ENCODE measurements around the gene MACF1.

MACF1 gene

GRCh38 chr1:39262802-39263201, 58.3 kb downstream of the MACF1 start:
- H3K4me1 ChIP-seq (ENCODE audit: control insufficient read depth, insufficient read depth, low read length): peaks cover 10% of the 10 kb centered on the region

GRCh38 chr1:39266269-39266668, 61.8 kb downstream of the MACF1 start:
- no peak overlapping the region for H3K4me3 ChIP-seq (ENCODE audit: insufficient read depth, low read depth, low read length)
- no peaks in the 10 kb centered on the region for H3K36me3 ChIP-seq (ENCODE audit: control insufficient read depth, insufficient read depth, low read length)
- peaks cover 37% of the 10 kb centered on the region for H3K4me1 ChIP-seq (ENCODE audit: control insufficient read depth, insufficient read depth, low read length)
- no peaks in the 10 kb centered on the region for H3K9me3 ChIP-seq (ENCODE audit: control insufficient read depth, low read length)
- no peaks in the 10 kb centered on the region for H3K27me3 ChIP-seq (ENCODE audit: control insufficient read depth, insufficient read depth, low read length, poor library complexity, severe bottlenecking)
- 29 to 53% methylated on average over 1 of the region's 1 CpG for WGBS, 2 experiments
- no peak overlapping the region for H3K27ac ChIP-seq (ENCODE audit: insufficient read depth, low read depth, low read length, poor library complexity, severe bottlenecking)

More at GRCh38 chr1:39262802-39263201, 58.3 kb downstream of the MACF1 start:
- H3K27me3 ChIP-seq (ENCODE audit: control insufficient read depth, insufficient read depth, low read length, poor library complexity, severe bottlenecking): no peaks in the 10 kb centered on the region
- WGBS, 2 experiments: 86 to 89% methylated on average over 4 of the region's 4 CpGs
- no peak overlapping the region for H3K4me3 ChIP-seq (ENCODE audit: insufficient read depth, low read depth, low read length)
- H3K27ac ChIP-seq (ENCODE audit: insufficient read depth, low read depth, low read length, poor library complexity, severe bottlenecking): no peak overlapping the region
- H3K36me3 ChIP-seq (ENCODE audit: control insufficient read depth, insufficient read depth, low read length): no peaks in the 10 kb centered on the region
- no peaks in the 10 kb centered on the region for H3K9me3 ChIP-seq (ENCODE audit: control insufficient read depth, low read length)

GRCh38 chr1:39266792-39267191, 62.3 kb downstream of the MACF1 start:
- Histone ChIP-seq H3K4me3 (ENCODE audit: insufficient read depth, low read depth, low read length) (no peak overlapping the region), H3K36me3 (ENCODE audit: control insufficient read depth, insufficient read depth, low read length) (no peaks in the 10 kb centered on the region), H3K9me3 (ENCODE audit: control insufficient read depth, low read length) (no peaks in the 10 kb centered on the region), H3K27ac (ENCODE audit: insufficient read depth, low read depth, low read length, poor library complexity, severe bottlenecking) (no peak overlapping the region), H3K4me1 (ENCODE audit: control insufficient read depth, insufficient read depth, low read length) (peaks cover 37% of the 10 kb centered on the region), H3K27me3 (ENCODE audit: control insufficient read depth, insufficient read depth, low read length, poor library complexity, severe bottlenecking) (no peaks in the 10 kb centered on the region)
- WGBS, 2 experiments: 84 to 94% methylated on average over 1 of the region's 1 CpG

- peak overlapping the region; percentile 47 for H3K27ac ChIP-seq (ENCODE audit: insufficient read depth, low read depth, low read length, poor library complexity, severe bottlenecking)
- no peaks in the 10 kb centered on the region for H3K27me3 ChIP-seq (ENCODE audit: control insufficient read depth, insufficient read depth, low read length, poor library complexity, severe bottlenecking)
- H3K9me3 ChIP-seq (ENCODE audit: control insufficient read depth, low read length): no peaks in the 10 kb centered on the region
- 21 to 24% methylated on average over 8 of the region's 8 CpGs for WGBS, 2 experiments
- H3K36me3 ChIP-seq (ENCODE audit: control insufficient read depth, insufficient read depth, low read length): no peaks in the 10 kb centered on the region
- H3K4me3 ChIP-seq (ENCODE audit: insufficient read depth, low read depth, low read length): peak overlapping the region; percentile 2
- H3K4me1 ChIP-seq (ENCODE audit: control insufficient read depth, insufficient read depth, low read length): peaks cover 37% of the 10 kb centered on the region
Observed at GRCh38 chr1:39268112-39268581, 63.7 kb downstream of the MACF1 start.

GRCh38 chr1:39268906-39269305, 64.4 kb downstream of the MACF1 start:
- WGBS, 2 experiments: 49 to 55% methylated on average over 8 of the region's 8 CpGs
- peak overlapping the region; percentile 47 for H3K27ac ChIP-seq (ENCODE audit: insufficient read depth, low read depth, low read length, poor library complexity, severe bottlenecking)
- H3K27me3 ChIP-seq (ENCODE audit: control insufficient read depth, insufficient read depth, low read length, poor library complexity, severe bottlenecking): no peaks in the 10 kb centered on the region
- no peak overlapping the region for H3K4me3 ChIP-seq (ENCODE audit: insufficient read depth, low read depth, low read length)
- peaks cover 37% of the 10 kb centered on the region for H3K4me1 ChIP-seq (ENCODE audit: control insufficient read depth, insufficient read depth, low read length)
- no peaks in the 10 kb centered on the region for H3K36me3 ChIP-seq (ENCODE audit: control insufficient read depth, insufficient read depth, low read length)
- no peaks in the 10 kb centered on the region for H3K9me3 ChIP-seq (ENCODE audit: control insufficient read depth, low read length)

GRCh38 chr1:39269349-39269748, 64.9 kb downstream of the MACF1 start:
- H3K27ac ChIP-seq (ENCODE audit: insufficient read depth, low read depth, low read length, poor library complexity, severe bottlenecking): no peak overlapping the region

GRCh38 chr1:39269791-39270342, 65.4 kb downstream of the MACF1 start:
- Histone ChIP-seq H3K27ac (ENCODE audit: insufficient read depth, low read depth, low read length, poor library complexity, severe bottlenecking) (peak overlapping the region; percentile 62), H3K4me3 (ENCODE audit: insufficient read depth, low read depth, low read length) (no peak overlapping the region), H3K4me1 (ENCODE audit: control insufficient read depth, insufficient read depth, low read length) (peaks cover 37% of the 10 kb centered on the region), H3K36me3 (ENCODE audit: control insufficient read depth, insufficient read depth, low read length) (no peaks in the 10 kb centered on the region), H3K9me3 (ENCODE audit: control insufficient read depth, low read length) (no peaks in the 10 kb centered on the region), H3K27me3 (ENCODE audit: control insufficient read depth, insufficient read depth, low read length, poor library complexity, severe bottlenecking) (no peaks in the 10 kb centered on the region)
- WGBS, 2 experiments: 71 to 79% methylated on average over 4 of the region's 4 CpGs

More at GRCh38 chr1:39269349-39269748, 64.9 kb downstream of the MACF1 start:
- Histone ChIP-seq H3K4me3 (ENCODE audit: insufficient read depth, low read depth, low read length) (no peak overlapping the region), H3K36me3 (ENCODE audit: control insufficient read depth, insufficient read depth, low read length) (no peaks in the 10 kb centered on the region), H3K27me3 (ENCODE audit: control insufficient read depth, insufficient read depth, low read length, poor library complexity, severe bottlenecking) (no peaks in the 10 kb centered on the region), H3K9me3 (ENCODE audit: control insufficient read depth, low read length) (no peaks in the 10 kb centered on the region), H3K4me1 (ENCODE audit: control insufficient read depth, insufficient read depth, low read length) (peaks cover 37% of the 10 kb centered on the region)
- WGBS, 2 experiments: 93 to 97% methylated on average over 2 of the region's 2 CpGs

- Histone ChIP-seq H3K36me3 (ENCODE audit: control insufficient read depth, insufficient read depth, low read length) (no peaks in the 10 kb centered on the region), H3K27me3 (ENCODE audit: control insufficient read depth, insufficient read depth, low read length, poor library complexity, severe bottlenecking) (no peaks in the 10 kb centered on the region), H3K4me1 (ENCODE audit: control insufficient read depth, insufficient read depth, low read length) (peaks cover 37% of the 10 kb centered on the region), H3K9me3 (ENCODE audit: control insufficient read depth, low read length) (no peaks in the 10 kb centered on the region), H3K4me3 (ENCODE audit: insufficient read depth, low read depth, low read length) (no peak overlapping the region), H3K27ac (ENCODE audit: insufficient read depth, low read depth, low read length, poor library complexity, severe bottlenecking) (no peak overlapping the region)
Observed at GRCh38 chr1:39270368-39270767, 65.9 kb downstream of the MACF1 start.

- peak overlapping the region; percentile 50 for H3K27ac ChIP-seq (ENCODE audit: insufficient read depth, low read depth, low read length, poor library complexity, severe bottlenecking)
- 64 to 85% methylated on average over 3 of the region's 3 CpGs for WGBS, 2 experiments
Observed at GRCh38 chr1:39272027-39272797, 67.7 kb downstream of the MACF1 start.

GRCh38 chr1:39272798-39273469, 68.4 kb downstream of the MACF1 start:
- Histone ChIP-seq H3K4me3 (ENCODE audit: insufficient read depth, low read depth, low read length) (no peak overlapping the region), H3K27ac (ENCODE audit: insufficient read depth, low read depth, low read length, poor library complexity, severe bottlenecking) (peak overlapping the region; percentile 16), H3K9me3 (ENCODE audit: control insufficient read depth, low read length) (no peaks in the 10 kb centered on the region), H3K27me3 (ENCODE audit: control insufficient read depth, insufficient read depth, low read length, poor library complexity, severe bottlenecking) (no peaks in the 10 kb centered on the region), H3K4me1 (ENCODE audit: control insufficient read depth, insufficient read depth, low read length) (peaks cover 26% of the 10 kb centered on the region), H3K36me3 (ENCODE audit: control insufficient read depth, insufficient read depth, low read length) (no peaks in the 10 kb centered on the region)
- 91 to 93% methylated on average over 13 of the region's 13 CpGs for WGBS, 2 experiments

More at GRCh38 chr1:39272027-39272797, 67.7 kb downstream of the MACF1 start:
- Histone ChIP-seq H3K36me3 (ENCODE audit: control insufficient read depth, insufficient read depth, low read length) (no peaks in the 10 kb centered on the region), H3K4me1 (ENCODE audit: control insufficient read depth, insufficient read depth, low read length) (peaks cover 30% of the 10 kb centered on the region), H3K4me3 (ENCODE audit: insufficient read depth, low read depth, low read length) (no peak overlapping the region), H3K9me3 (ENCODE audit: control insufficient read depth, low read length) (no peaks in the 10 kb centered on the region), H3K27me3 (ENCODE audit: control insufficient read depth, insufficient read depth, low read length, poor library complexity, severe bottlenecking) (no peaks in the 10 kb centered on the region)
